Epithelial cell of esophagus (primary cell): ENCODE measurements around the gene GCK.
"Not testable (repeated sequence)": the region's sequence is repeated elsewhere in the genome, so short reads cannot be mapped to it uniquely, and the experiment has no call there.

Source experiments
- DNase-seq: peaks from one replicate; pipeline ENCODE4 v3.0.0; 2010; ENCODE audit warnings: low read depth
- H3K4me3 ChIP-seq: 2 replicates; pipeline ENCODE4 v1.5.1; 2011; ENCODE audit warnings: mild to moderate bottlenecking, low read length, control low read depth
- CTCF ChIP-seq: IDR thresholded peaks from 2 replicates; pipeline ENCODE4 v1.5.1; 2011; ENCODE audit warnings: low read depth, mild to moderate bottlenecking, low read length, control low read depth, inconsistent platforms; ENCODE audit not compliant: insufficient read depth; ENCODE audit errors: missing control alignments

Gene GCK

GRCh38 chr7:44208085-44208484, 18.8 kb upstream of the GCK start:
- no peak overlapping the region for H3K4me3 ChIP-seq
- no peak for TF ChIP-seq CTCF
- no peak for DNase-seq

GRCh38 chr7:44206008-44206407, 16.8 kb upstream of the GCK start:
- DNase-seq = no peak
- no peak for TF ChIP-seq CTCF

GRCh38 chr7:44201813-44202212, 12.6 kb upstream of the GCK start:
- TF ChIP-seq CTCF = no peak
- peak overlapping the region; percentile 63 for H3K4me3 ChIP-seq
- peak; percentile 52 for DNase-seq

More at GRCh38 chr7:44206008-44206407, 16.8 kb upstream of the GCK start:
- no peak overlapping the region for H3K4me3 ChIP-seq

GRCh38 chr7:44200699-44201461, 11.6 kb upstream of the GCK start, which contains the start of gene YKT6:
Gene YKT6 (plus strand): TSS chr7:44200978. CDS start chr7:44201136, 158 bp downstream.
- peak within 1 kb of the TSS; percentile 63 for H3K4me3 ChIP-seq
- TF ChIP-seq CTCF = peak; percentile 40
- DNase-seq = peak; percentile 98

GRCh38 chr7:44200163-44200562, 10.9 kb upstream of the GCK start:
- DNase-seq, H3K4me3 ChIP-seq: not testable (repeated sequence)

GRCh38 chr7:44197474-44197873, 8.2 kb upstream of the GCK start:
- DNase-seq = no peak
- H3K4me3 ChIP-seq = no peak overlapping the region
- no peak for TF ChIP-seq CTCF

GRCh38 chr7:44196450-44196872, 7.2 kb upstream of the GCK start:
- peak; percentile 64 for TF ChIP-seq CTCF
- DNase-seq = peak; percentile 58
- H3K4me3 ChIP-seq = no peak overlapping the region
